ENCODE measurements around the gene NTF3. TPM values are rescaled to one million over a fixed set of nuclear protein-coding genes. Genes with fewer than 3 reads are reported as not detected.

NTF3 gene
- total RNA-seq, 1 donor from 2014 or later = 0.33 TPM

DNA sequence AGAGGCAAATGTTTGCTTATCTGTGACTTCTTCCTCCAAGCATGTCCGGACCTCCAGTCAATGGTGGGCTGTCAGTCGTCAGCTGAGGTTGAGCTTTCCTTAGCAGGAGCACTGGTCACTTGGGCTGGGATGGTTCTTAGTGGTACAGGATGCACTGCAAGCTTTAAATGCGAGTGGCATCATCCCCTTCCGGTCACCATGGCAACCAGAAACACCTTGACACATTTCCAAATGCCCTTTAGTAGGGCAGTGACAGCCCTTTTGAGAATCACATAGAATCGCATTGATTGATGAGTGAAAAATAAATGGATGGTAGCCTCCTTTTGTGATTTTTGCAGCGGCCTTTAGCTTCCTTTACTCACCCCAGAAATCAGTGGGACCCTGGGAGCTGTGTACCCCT is 24.1 kb downstream of the NTF3 start:
- DNase-seq (ENCODE audit: low read depth, low spot score) = no peak
- TF ChIP-seq, protein P1, sequence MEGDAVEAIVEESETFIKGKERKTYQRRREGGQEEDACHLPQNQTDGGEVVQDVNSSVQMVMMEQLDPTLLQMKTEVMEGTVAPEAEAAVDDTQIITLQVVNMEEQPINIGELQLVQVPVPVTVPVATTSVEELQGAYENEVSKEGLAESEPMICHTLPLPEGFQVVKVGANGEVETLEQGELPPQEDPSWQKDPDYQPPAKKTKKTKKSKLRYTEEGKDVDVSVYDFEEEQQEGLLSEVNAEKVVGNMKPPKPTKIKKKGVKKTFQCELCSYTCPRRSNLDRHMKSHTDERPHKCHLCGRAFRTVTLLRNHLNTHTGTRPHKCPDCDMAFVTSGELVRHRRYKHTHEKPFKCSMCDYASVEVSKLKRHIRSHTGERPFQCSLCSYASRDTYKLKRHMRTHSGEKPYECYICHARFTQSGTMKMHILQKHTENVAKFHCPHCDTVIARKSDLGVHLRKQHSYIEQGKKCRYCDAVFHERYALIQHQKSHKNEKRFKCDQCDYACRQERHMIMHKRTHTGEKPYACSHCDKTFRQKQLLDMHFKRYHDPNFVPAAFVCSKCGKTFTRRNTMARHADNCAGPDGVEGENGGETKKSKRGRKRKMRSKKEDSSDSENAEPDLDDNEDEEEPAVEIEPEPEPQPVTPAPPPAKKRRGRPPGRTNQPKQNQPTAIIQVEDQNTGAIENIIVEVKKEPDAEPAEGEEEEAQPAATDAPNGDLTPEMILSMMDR (conservative IDR thresholded peaks at IDR 0.05) = no peak
- H3K27me3 Mint-ChIP-seq (ENCODE audit: low read depth) = peaks cover 5% of the 10 kb centered on the region
- no peaks in the 10 kb centered on the region for H3K9me3 Mint-ChIP-seq
- no peak overlapping the region for H3K27ac Mint-ChIP-seq (ENCODE audit: unreplicated experiment)
- peaks cover 7% of the 10 kb centered on the region for H3K4me1 Mint-ChIP-seq
- no peak overlapping the region for H3K4me3 Mint-ChIP-seq
- no peaks in the 10 kb centered on the region for H3K36me3 Mint-ChIP-seq (ENCODE audit: low read depth)

DNA sequence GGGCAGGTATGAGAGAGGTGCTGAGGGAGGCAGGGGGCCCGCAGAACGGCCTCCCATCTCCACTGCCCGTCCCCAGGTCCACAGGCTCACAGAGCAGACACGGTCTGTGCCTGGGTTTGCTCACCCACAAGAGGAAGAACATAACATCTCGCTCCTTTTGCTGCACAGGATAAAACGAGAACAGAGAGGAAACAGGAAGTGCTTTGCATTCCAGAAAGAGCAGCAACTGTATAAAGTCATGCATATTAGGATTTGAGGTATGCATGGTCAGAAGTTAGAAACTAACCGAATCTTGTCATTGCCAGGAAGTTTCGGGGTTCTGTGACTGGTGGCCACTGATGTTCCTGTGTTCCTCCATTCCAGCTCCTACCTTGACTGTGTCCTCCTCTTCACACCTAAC is 25.0 kb downstream of the NTF3 start:
- Mint-ChIP-seq H3K4me3 (no peak overlapping the region), H3K4me1 (peaks cover 7% of the 10 kb centered on the region), H3K36me3 (ENCODE audit: low read depth) (no peaks in the 10 kb centered on the region), H3K9me3 (peaks cover 2% of the 10 kb centered on the region), H3K27ac (ENCODE audit: unreplicated experiment) (no peak overlapping the region), H3K27me3 (ENCODE audit: low read depth) (peaks cover 3% of the 10 kb centered on the region)
- TF ChIP-seq, protein P1 (conservative IDR thresholded peaks at IDR 0.05) = no peak
- DNase-seq (ENCODE audit: low read depth, low spot score) = no peak

DNA sequence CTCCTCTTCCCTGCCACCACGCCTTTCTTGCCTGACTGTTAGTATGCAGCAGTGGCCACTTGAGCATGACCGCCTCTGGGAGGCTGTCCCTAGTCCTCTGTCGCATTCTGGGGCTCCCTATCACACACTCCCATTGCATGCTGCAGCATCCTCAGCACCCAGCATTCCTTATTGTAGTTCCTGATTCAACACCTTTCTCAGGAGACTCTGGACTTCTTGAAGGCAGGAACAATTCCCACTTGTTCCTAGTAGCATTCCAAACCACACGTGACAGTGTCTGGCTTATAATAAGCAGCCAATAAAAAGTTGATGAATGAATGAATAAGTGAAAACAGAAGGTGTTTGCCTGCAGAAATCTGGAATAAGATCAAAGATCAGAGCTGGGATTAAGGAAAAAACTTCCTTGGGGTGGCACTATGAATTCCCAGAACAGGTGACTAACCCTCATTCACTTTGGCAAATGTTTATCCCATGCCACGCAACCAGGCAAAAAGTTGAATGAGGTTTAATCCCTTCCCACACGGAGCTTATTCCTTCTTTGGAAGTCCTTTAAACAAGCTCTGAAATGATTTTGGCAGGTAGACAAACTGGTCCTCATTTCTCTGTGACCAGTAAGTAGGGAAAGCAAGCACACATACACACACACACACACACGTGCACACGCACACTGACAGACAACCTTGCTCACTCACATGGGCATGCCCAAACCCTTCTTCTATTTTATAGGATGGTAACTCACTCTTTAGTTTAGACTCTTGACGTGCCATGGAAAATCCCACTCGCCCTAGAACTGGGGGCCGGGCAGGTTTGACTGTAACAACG is 26.5 kb downstream of the NTF3 start:
- TF ChIP-seq, protein P1 (conservative IDR thresholded peaks at IDR 0.05) = no peak
- no peaks in the 10 kb centered on the region for H3K27me3 Mint-ChIP-seq (ENCODE audit: low read depth)
- H3K4me3 Mint-ChIP-seq = no peak overlapping the region
- H3K27ac Mint-ChIP-seq (ENCODE audit: unreplicated experiment) = no peak overlapping the region
- peaks cover 7% of the 10 kb centered on the region for H3K4me1 Mint-ChIP-seq
- no peaks in the 10 kb centered on the region for H3K36me3 Mint-ChIP-seq (ENCODE audit: low read depth)
- H3K9me3 Mint-ChIP-seq = peaks cover 3% of the 10 kb centered on the region
- no peak for DNase-seq (ENCODE audit: low read depth, low spot score)

DNA sequence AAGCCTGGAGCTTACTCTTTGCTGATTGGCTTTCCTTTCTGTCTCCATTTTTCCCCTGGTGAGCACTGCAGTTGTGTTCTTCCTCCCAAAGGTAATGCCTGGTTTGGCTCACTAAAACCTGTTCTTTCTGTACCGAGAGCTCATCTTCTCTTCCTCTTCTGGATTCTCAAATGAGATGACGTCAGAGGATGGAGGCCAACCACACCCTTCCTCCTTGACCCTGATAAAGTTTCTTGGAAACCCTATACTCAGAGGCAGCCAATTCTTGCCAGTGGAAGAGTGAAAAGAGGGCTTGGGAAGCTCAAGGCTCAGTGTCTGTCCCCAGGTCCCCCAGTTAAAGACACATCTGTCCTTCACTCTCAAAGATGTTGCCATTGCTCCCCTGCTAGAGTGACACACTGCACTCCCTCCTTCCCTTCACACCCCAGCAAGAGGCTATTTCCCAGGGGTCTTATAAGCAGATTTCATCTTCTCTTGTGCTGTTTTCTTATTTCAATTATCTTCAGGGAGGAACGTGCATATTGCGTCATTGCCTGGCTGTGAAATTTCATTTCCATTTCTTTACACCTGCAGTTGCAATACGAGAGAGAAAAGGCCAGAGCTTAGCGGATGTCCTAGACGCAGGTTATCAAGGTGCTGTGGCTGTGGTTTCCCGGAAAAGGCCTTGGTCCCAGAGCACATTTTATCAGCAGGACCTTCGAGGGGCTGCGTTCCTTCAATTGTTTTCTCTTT is 27.3 kb downstream of the NTF3 start:
- Mint-ChIP-seq H3K36me3 (ENCODE audit: low read depth) (no peaks in the 10 kb centered on the region), H3K27ac (ENCODE audit: unreplicated experiment) (no peak overlapping the region), H3K27me3 (ENCODE audit: low read depth) (no peaks in the 10 kb centered on the region), H3K9me3 (peaks cover 3% of the 10 kb centered on the region), H3K4me3 (no peak overlapping the region), H3K4me1 (peaks cover 7% of the 10 kb centered on the region)
- TF ChIP-seq, protein P1 (conservative IDR thresholded peaks at IDR 0.05) = no peak
- DNase-seq (ENCODE audit: low read depth, low spot score) = no peak

DNA sequence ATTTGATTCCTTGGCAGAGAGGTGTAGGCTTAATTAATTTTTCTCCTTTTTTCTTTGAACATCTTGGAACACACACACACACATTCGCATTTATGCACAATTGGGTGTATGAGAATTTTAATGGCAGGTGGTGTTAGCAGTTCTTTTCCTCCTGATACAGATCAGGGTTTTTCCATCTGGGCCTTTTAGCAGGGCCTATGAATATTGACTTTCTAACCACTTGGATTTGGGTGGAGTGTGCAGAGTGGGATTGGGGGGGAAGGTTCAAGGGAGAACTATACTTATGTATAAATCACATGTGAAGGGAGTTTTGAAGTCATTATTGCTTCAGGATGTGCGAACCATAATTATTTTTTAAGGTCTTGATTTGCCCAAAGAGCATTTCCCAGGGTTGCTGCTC is 28.9 kb downstream of the NTF3 start:
- Mint-ChIP-seq H3K36me3 (ENCODE audit: low read depth) (no peaks in the 10 kb centered on the region), H3K9me3 (peaks cover 3% of the 10 kb centered on the region), H3K4me3 (no peak overlapping the region), H3K27me3 (ENCODE audit: low read depth) (no peaks in the 10 kb centered on the region), H3K4me1 (peaks cover 7% of the 10 kb centered on the region), H3K27ac (ENCODE audit: unreplicated experiment) (no peak overlapping the region)
- no peak for DNase-seq (ENCODE audit: low read depth, low spot score)
- TF ChIP-seq, protein P1 (conservative IDR thresholded peaks at IDR 0.05) = no peak
